GM12878 (cell line): ENCODE measurements around the gene NFIX.

Experiments used
- ATF3 ChIP-seq: IDR thresholded peaks from 2 replicates; pipeline ENCODE4 v1.6.1; 2011; ENCODE audit warnings: low read depth, mild to moderate bottlenecking, low read length, moderate library complexity, borderline replicate concordance; ENCODE audit errors: extremely low read depth
- CTCF ChIP-seq, 3 experiments: IDR thresholded peaks in 2 of 3; conservative IDR thresholded peaks in 1 of 3; 2 replicates each; pipeline ENCODE4 v1.5.1; 2011; ENCODE audit warnings: low read depth in 3 of 3, low read length in 3 of 3, mild to moderate bottlenecking in 3 of 3, control low read depth in 2 of 3, moderate library complexity in 2 of 3, inconsistent platforms in 1 of 3, mixed read lengths in 1 of 3; ENCODE audit not compliant: control insufficient read depth in 2 of 3, insufficient read depth in 1 of 3; ENCODE audit errors: extremely low read depth in 1 of 3
- CUX1 ChIP-seq: IDR thresholded peaks from 2 replicates; pipeline ENCODE4 v1.6.1; 2012; ENCODE audit warnings: improper control_type of control experiment, low read depth, low read length; ENCODE audit not compliant: insufficient replicate concordance
- NBN ChIP-seq: fragments of 450-650 bp; IDR thresholded peaks from 2 replicates; pipeline ENCODE4 v1.6.1; 2016
- NFIC ChIP-seq: IDR thresholded peaks from 2 replicates; pipeline ENCODE4 v1.6.1; 2012; ENCODE audit warnings: low read depth, mild to moderate bottlenecking, inconsistent platforms, low read length, moderate library complexity
- NR2C2 ChIP-seq: IDR thresholded peaks from 2 replicates; pipeline ENCODE4 v1.6.1; 2011; ENCODE audit warnings: borderline replicate concordance, low read depth; ENCODE audit not compliant: control insufficient read depth, insufficient read length
- ZBTB4 ChIP-seq: fragments of 450-650 bp; formaldehyde crosslinking; IDR thresholded peaks from 2 replicates; pipeline ENCODE4 v1.4.0; 2022; ENCODE audit warnings: mild to moderate bottlenecking, moderate library complexity

GRCh38 chr19:13082192-13083007 is 87.1 kb downstream of the NFIX start:
- no peak for TF ChIP-seq NR2C2
- TF ChIP-seq ATF3 = no peak
- TF ChIP-seq CTCF (IDR thresholded peaks at IDR 0.05 in 2 of 3, conservative IDR thresholded peaks at IDR 0.05 in 1 of 3; ENCODE audit: control insufficient read depth in 2 of 3, extremely low read depth in 1 of 3, insufficient read depth in 1 of 3, low read depth in 3 of 3, low read length in 3 of 3) = 0 out of 6 replicates have a peak, but pooled peaks of 1 of the 3 experiments have one; percentile 1
- TF ChIP-seq NBN = no peak
- TF ChIP-seq CUX1 = no peak
- TF ChIP-seq ZBTB4 (CRISPR knock-in tag) = no peak
- TF ChIP-seq NFIC = no peak
